ENCODE data around the gene PCGF3.
"Not testable (repeated sequence)": the region's sequence is repeated elsewhere in the genome, so short reads cannot be mapped to it uniquely, and the experiment has no call there.

Gene PCGF3

DNA sequence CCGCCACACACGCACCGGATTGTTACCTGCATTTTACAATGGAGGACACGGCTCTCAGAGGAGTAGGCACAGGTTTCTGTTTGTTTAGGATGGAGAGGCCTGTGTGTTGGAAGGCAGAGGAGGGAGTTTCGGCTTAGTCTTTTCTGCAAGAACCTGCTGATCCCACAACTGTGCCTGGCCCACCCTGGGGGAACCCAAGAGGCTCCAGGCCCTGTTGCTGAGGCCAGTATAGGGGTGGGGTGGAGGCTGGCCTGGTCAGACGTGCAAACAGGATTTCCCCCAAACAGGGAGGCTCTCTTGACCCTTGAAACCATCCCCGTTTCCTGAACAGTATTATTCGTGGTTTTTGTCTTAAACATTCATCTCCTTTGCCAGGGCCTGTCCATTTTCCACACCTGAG lies 15.9 kb upstream of the PCGF3 start:
- Histone ChIP-seq H3K4me1 (ENCODE audit: low read length) (no peaks in the 10 kb centered on the region), H3K79me2 (ENCODE audit: low read length) (no peaks in the 10 kb centered on the region), H3K9me3 (ENCODE audit: insufficient read depth, low read length) (no peaks in the 10 kb centered on the region), H4K20me1 (ENCODE audit: insufficient read depth, low read length) (no peaks in the 10 kb centered on the region), H3K27me3 (ENCODE audit: low read depth, low read length) (no peaks in the 10 kb centered on the region), H3K4me3 (ENCODE audit: low read length) (no peak overlapping the region), H2AFZ (ENCODE audit: low read depth, low read length) (no peak overlapping the region), H3K27ac (ENCODE audit: low read length) (no peak overlapping the region), H3K9ac (ENCODE audit: low read length) (no peak overlapping the region), H3K36me3 (replicated peaks; ENCODE audit: low read depth, low read length) (no peaks in the 10 kb centered on the region), H3K4me2 (ENCODE audit: low read length) (no peak overlapping the region)
- TF ChIP-seq CTCF (IDR thresholded peaks at IDR 0.05; ENCODE audit: low read depth, low read length): no peak
- no peak for TF ChIP-seq EZH2phosphoT487 (IDR thresholded peaks at IDR 0.05; ENCODE audit: low read depth)

DNA sequence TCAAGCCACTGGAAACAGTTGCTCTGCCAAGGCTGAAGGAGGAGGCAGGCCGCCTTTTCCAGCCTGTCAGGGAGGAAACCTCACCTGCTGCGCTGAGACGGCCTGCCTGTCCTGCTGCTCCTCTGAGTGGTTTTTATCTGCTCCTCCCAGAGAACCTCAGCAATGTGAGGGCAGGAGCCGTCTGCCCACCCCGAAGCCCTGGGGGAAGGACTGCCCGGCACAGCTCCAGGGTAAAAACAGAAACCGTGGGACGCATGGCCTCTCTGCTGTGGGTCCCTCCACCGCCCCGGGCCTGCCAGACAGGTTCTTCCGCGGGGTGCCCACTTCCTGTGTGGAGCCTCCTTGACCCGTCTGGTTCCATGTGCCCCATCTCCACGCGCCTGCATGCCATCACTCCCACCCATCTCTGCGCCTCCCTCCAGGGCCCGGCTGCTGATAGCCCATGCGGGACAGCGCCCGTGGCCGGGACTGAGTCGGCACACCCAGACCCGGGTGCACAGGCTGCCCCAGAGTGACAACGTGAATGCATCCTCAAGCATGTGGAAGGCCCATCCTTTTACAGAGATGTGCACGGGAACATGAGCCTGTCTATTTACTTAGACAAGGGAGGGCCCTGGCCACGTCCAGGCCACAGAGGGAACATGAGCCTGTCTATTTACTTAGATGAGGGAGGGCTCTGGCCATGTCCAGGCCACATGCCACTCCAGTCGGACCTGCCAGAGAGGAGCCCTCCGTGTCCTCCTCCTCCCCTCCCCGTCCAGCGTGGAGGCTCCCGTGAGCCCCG lies 12.7 kb upstream of the PCGF3 start:
- Histone ChIP-seq H3K4me1 (ENCODE audit: low read length) (no peaks in the 10 kb centered on the region), H4K20me1 (ENCODE audit: insufficient read depth, low read length) (no peaks in the 10 kb centered on the region), H3K27ac (ENCODE audit: low read length) (no peak overlapping the region), H3K4me3 (ENCODE audit: low read length) (no peak overlapping the region), H3K36me3 (replicated peaks; ENCODE audit: low read depth, low read length) (no peaks in the 10 kb centered on the region), H3K27me3 (ENCODE audit: low read depth, low read length) (no peaks in the 10 kb centered on the region), H3K4me2 (ENCODE audit: low read length) (no peak overlapping the region), H3K9ac (ENCODE audit: low read length) (no peak overlapping the region), H3K9me3 (ENCODE audit: insufficient read depth, low read length) (no peaks in the 10 kb centered on the region), H3K79me2 (ENCODE audit: low read length) (no peaks in the 10 kb centered on the region), H2AFZ (ENCODE audit: low read depth, low read length) (no peak overlapping the region)
- TF ChIP-seq EZH2phosphoT487 (IDR thresholded peaks at IDR 0.05; ENCODE audit: low read depth) (no peak), CTCF (IDR thresholded peaks at IDR 0.05; ENCODE audit: low read depth, low read length) (no peak)

GRCh38 chr4:694341-694940 lies 11.2 kb upstream of the PCGF3 start:
- not testable (repeated sequence) for H3K9ac ChIP-seq (ENCODE audit: low read length); H3K36me3 ChIP-seq (replicated peaks; ENCODE audit: low read depth, low read length); H3K4me2 ChIP-seq (ENCODE audit: low read length); H4K20me1 ChIP-seq (ENCODE audit: insufficient read depth, low read length); H2AFZ ChIP-seq (ENCODE audit: low read depth, low read length); H3K27ac ChIP-seq (ENCODE audit: low read length); H3K4me3 ChIP-seq (ENCODE audit: low read length); H3K79me2 ChIP-seq (ENCODE audit: low read length); H3K27me3 ChIP-seq (ENCODE audit: low read depth, low read length); H3K9me3 ChIP-seq (ENCODE audit: insufficient read depth, low read length)
- H3K4me1 ChIP-seq (ENCODE audit: low read length): peaks cover 12% of the 10 kb centered on the region

- Histone ChIP-seq H3K9me3 (ENCODE audit: insufficient read depth, low read length) (no peaks in the 10 kb centered on the region), H3K9ac (ENCODE audit: low read length) (peak overlapping the region; percentile 27; the same call in 1 of the 2 replicates), H3K27ac (ENCODE audit: low read length) (peak overlapping the region; percentile 69), H3K36me3 (replicated peaks; ENCODE audit: low read depth, low read length) (no peaks in the 10 kb centered on the region), H3K4me3 (ENCODE audit: low read length) (peak overlapping the region; percentile 44), H3K4me2 (ENCODE audit: low read length) (peak overlapping the region; percentile 66), H4K20me1 (ENCODE audit: insufficient read depth, low read length) (no peaks in the 10 kb centered on the region), H3K4me1 (ENCODE audit: low read length) (peaks cover 23% of the 10 kb centered on the region), H3K27me3 (ENCODE audit: low read depth, low read length) (no peaks in the 10 kb centered on the region), H2AFZ (ENCODE audit: low read depth, low read length) (no peak overlapping the region), H3K79me2 (ENCODE audit: low read length) (no peaks in the 10 kb centered on the region)
- no peak for TF ChIP-seq EZH2phosphoT487 (IDR thresholded peaks at IDR 0.05; ENCODE audit: low read depth)
- no peak for TF ChIP-seq CTCF (IDR thresholded peaks at IDR 0.05; ENCODE audit: low read depth, low read length)
Observed at GRCh38 chr4:699816-700580, 5.6 kb upstream of the PCGF3 start.

Data from OCI-LY3 (cell line).